Right ventricle myocardium inferior (tissue), 1 donor: ENCODE data around the gene PREX1. TPM values are rescaled to one million over a fixed set of nuclear protein-coding genes. Genes with fewer than 3 reads are reported as not detected.
A peak's percentile ranks its signal among the peaks of the same experiment; 100 is the strongest.

ENCODE experiments used
- ATAC-seq: fragments of 200-7000 bp; cut with Tn5 transposase; one replicate; pipeline ENCODE4 v1.9.1; 2020; ENCODE audit warnings: mild to moderate bottlenecking, moderate library complexity
- DNase-seq: peaks from one replicate; pipeline ENCODE4 v3.0.0; 2021; ENCODE audit errors: missing footprints
- intact Hi-C: fragments of 100-400 bp; cut with DNase I; formaldehyde crosslinking; loops from one replicate; pipeline ENCODE4 v1.11.0; 2022
- total RNA-seq: library from RNA; stranded (reverse); fragmentation: NEBNext Ultra II Directional; extraction: Animal tissue kit (Norgen Biotek cat#: 25700); gene quantifications from one replicate; pipeline ENCODE4 v1.2.1, GENCODE V29; 2021
- donor health status: DM: no; HTN: yes; CAD: no; lungs with severe emphysema.

PREX1 gene
- total RNA-seq, 1 donor from 2014 or later, result 11.0 TPM

GRCh38 chr20:48623176-48623905, 204.5 kb downstream of the PREX1 start:
- DNase-seq (no peak), ATAC-seq (no peak)
- intact Hi-C loops, result loop anchor here (5.0 kb wide), 3 partner anchors 201 to 1416 kb away; no protein-coding TSS in a partner anchor

GRCh38 chr20:48622421-48622820, 205.4 kb downstream of the PREX1 start:
- intact Hi-C loops, result loop anchor here (5.0 kb wide), 3 partner anchors 200 to 1415 kb away; no protein-coding TSS in a partner anchor
- ATAC-seq (no peak), DNase-seq (peak; percentile 58)

- ATAC-seq (no peak), DNase-seq (peak; percentile 59)
- intact Hi-C loops, result loop anchor here (1.0 to 5.0 kb wide), 7 partner anchors 199 to 1414 kb away; no protein-coding TSS in a partner anchor
These were observed 206.3 kb downstream of the PREX1 start for GRCh38 chr20:48621376-48622078.

GRCh38 chr20:48620507-48621375, 207.1 kb downstream of the PREX1 start:
- intact Hi-C loops, result loop anchor here (1.0 to 5.0 kb wide), 7 partner anchors 198 to 1413 kb away; no protein-coding TSS in a partner anchor
- peak; percentile 93 for ATAC-seq
- peak; percentile 91 for DNase-seq

GRCh38 chr20:48620154-48620506, 207.7 kb downstream of the PREX1 start:
- no peak for DNase-seq

GRCh38 chr20:48619126-48620101, 208.4 kb downstream of the PREX1 start:
- ATAC-seq (peak; percentile 63), DNase-seq (peak; percentile 81)
- intact Hi-C loops, result loop anchor here (5.0 kb wide), 3 partner anchors 197 to 1412 kb away; no protein-coding TSS in a partner anchor

More at GRCh38 chr20:48620154-48620506, 207.7 kb downstream of the PREX1 start:
- intact Hi-C loops, result loop anchor here (5.0 kb wide), 3 partner anchors 198 to 1413 kb away; no protein-coding TSS in a partner anchor
- ATAC-seq, result peak; percentile 21

GRCh38 chr20:48618631-48619030, 209.2 kb downstream of the PREX1 start:
- ATAC-seq (no peak), DNase-seq (peak; percentile 41)
- intact Hi-C loops, result no loop called here

GRCh38 chr20:48618052-48618451, 209.7 kb downstream of the PREX1 start:
- ATAC-seq (no peak), DNase-seq (peak; percentile 47)
- intact Hi-C loops, result no loop called here

- ATAC-seq (no peak), DNase-seq (peak; percentile 39)
- intact Hi-C loops, result no loop called here
These were observed 210.3 kb downstream of the PREX1 start for GRCh38 chr20:48617481-48617880.

- DNase-seq (peak; percentile 55), ATAC-seq (no peak)
- intact Hi-C loops, result no loop called here
These were observed 211.3 kb downstream of the PREX1 start for GRCh38 chr20:48616481-48616880.

GRCh38 chr20:48615871-48616270, 211.9 kb downstream of the PREX1 start:
- intact Hi-C loops, result no loop called here
- DNase-seq (no peak), ATAC-seq (no peak)

GRCh38 chr20:48614593-48615274, 213.1 kb downstream of the PREX1 start:
- ATAC-seq (no peak), DNase-seq (no peak)
- intact Hi-C loops, result no loop called here

- DNase-seq, result no peak
- intact Hi-C loops, result no loop called here
- no peak for ATAC-seq
These were observed 213.9 kb downstream of the PREX1 start for GRCh38 chr20:48613926-48614325.

GRCh38 chr20:48612335-48612734, 215.5 kb downstream of the PREX1 start:
- ATAC-seq, result no peak
- intact Hi-C loops, result no loop called here
- no peak for DNase-seq

- no peak for ATAC-seq
- intact Hi-C loops, result no loop called here
- DNase-seq, result no peak
These were observed 216.8 kb downstream of the PREX1 start for GRCh38 chr20:48610996-48611395.

GRCh38 chr20:48609491-48609978, 218.3 kb downstream of the PREX1 start:
- DNase-seq (peak; percentile 37), ATAC-seq (no peak)
- intact Hi-C loops, result no loop called here

- DNase-seq (no peak), ATAC-seq (no peak)
- intact Hi-C loops, result no loop called here
These were observed 219.0 kb downstream of the PREX1 start for GRCh38 chr20:48608756-48609155.
